H9 (cell line): ENCODE results near the gene KCNMB3. TPM values are rescaled to one million over a fixed set of nuclear protein-coding genes. Genes with fewer than 3 reads are reported as not detected.

Source experiments
- DNase-seq: peaks from one replicate; pipeline ENCODE4 v3.0.0-alpha.2; 2017
- H2AFZ ChIP-seq: one replicate; pipeline ENCODE4 v1.6.1; 2013; ENCODE audit warnings: mild to moderate bottlenecking, low read length, control low read depth, moderate library complexity
- H2AK5ac ChIP-seq: 2 replicates; pipeline ENCODE4 v1.6.1; 2013; ENCODE audit warnings: low read length, control low read depth, mixed read lengths; ENCODE audit not compliant: insufficient read length
- H2BK120ac ChIP-seq: one replicate; pipeline ENCODE4 v1.6.1; 2013; ENCODE audit warnings: low read depth, mild to moderate bottlenecking, low read length, control low read depth, inconsistent platforms; ENCODE audit not compliant: poor library complexity, severe bottlenecking
- H2BK12ac ChIP-seq: 2 replicates; pipeline ENCODE4 v1.6.1; 2013; ENCODE audit warnings: low read length, control low read depth, mixed read lengths, low read depth; ENCODE audit not compliant: insufficient read length
- H2BK15ac ChIP-seq: 2 replicates; pipeline ENCODE4 v1.6.1; 2013; ENCODE audit warnings: low read depth, low read length, control low read depth
- H2BK20ac ChIP-seq: one replicate; pipeline ENCODE4 v1.6.1; 2013; ENCODE audit warnings: low read depth, mild to moderate bottlenecking, low read length, control low read depth, inconsistent platforms; ENCODE audit not compliant: poor library complexity, severe bottlenecking
- H2BK5ac ChIP-seq: 2 replicates; pipeline ENCODE4 v1.6.1; 2013; ENCODE audit warnings: low read length, control low read depth, mixed read lengths; ENCODE audit not compliant: insufficient read length
- H3K14ac ChIP-seq: 2 replicates; pipeline ENCODE4 v1.6.1; 2013; ENCODE audit warnings: low read length, control low read depth; ENCODE audit not compliant: insufficient read depth
- H3K18ac ChIP-seq: 2 replicates; pipeline ENCODE4 v1.6.1; 2013; ENCODE audit warnings: low read depth, mild to moderate bottlenecking, mixed read lengths, low read length, control low read depth; ENCODE audit not compliant: insufficient read length
- H3K23ac ChIP-seq: 2 replicates; pipeline ENCODE4 v1.6.1; 2013; ENCODE audit warnings: low read length, control low read depth, mixed read lengths, low read depth; ENCODE audit not compliant: insufficient read length
- H3K23me2 ChIP-seq: 2 replicates; pipeline ENCODE4 v1.6.1; 2013; ENCODE audit warnings: low read depth, mild to moderate bottlenecking, mixed read lengths, low read length, control low read depth; ENCODE audit not compliant: insufficient read length, poor library complexity, severe bottlenecking
- H3K27ac ChIP-seq: 2 replicates; pipeline ENCODE4 v1.5.1; 2013; ENCODE audit warnings: low read length, control low read depth, mixed read lengths, low read depth; ENCODE audit not compliant: insufficient read length
- H3K27me3 ChIP-seq: 2 replicates; pipeline ENCODE4 v1.6.1; 2013; ENCODE audit warnings: low read length, control low read depth, inconsistent platforms; ENCODE audit not compliant: insufficient read depth
- H3K4ac ChIP-seq: 2 replicates; pipeline ENCODE4 v1.6.1; 2013; ENCODE audit warnings: low read depth, mild to moderate bottlenecking, control low read depth, inconsistent platforms, low read length, moderate library complexity
- H3K4me1 ChIP-seq: 2 replicates; pipeline ENCODE4 v1.6.1; 2013; ENCODE audit warnings: low read length, control low read depth, inconsistent platforms; ENCODE audit not compliant: insufficient read depth
- H3K4me2 ChIP-seq: 2 replicates; pipeline ENCODE4 v1.6.1; 2013; ENCODE audit warnings: low read length, control low read depth, mixed read lengths; ENCODE audit not compliant: insufficient read length, insufficient read depth
- H3K56ac ChIP-seq: 2 replicates; pipeline ENCODE4 v1.6.1; 2013; ENCODE audit warnings: low read depth, mild to moderate bottlenecking, mixed read lengths, low read length, control low read depth; ENCODE audit not compliant: insufficient read length
- H3K79me1 ChIP-seq: 2 replicates; pipeline ENCODE4 v1.6.1; 2013; ENCODE audit warnings: low read depth, mild to moderate bottlenecking, moderate library complexity, low read length, control low read depth, inconsistent platforms; ENCODE audit not compliant: insufficient read depth, poor library complexity, severe bottlenecking
- H3K79me2 ChIP-seq: 2 replicates; pipeline ENCODE4 v1.6.1; 2013; ENCODE audit warnings: low read length, control low read depth, inconsistent platforms; ENCODE audit not compliant: insufficient read depth
- H3K9ac ChIP-seq: 2 replicates; pipeline ENCODE4 v1.6.1; 2013; ENCODE audit warnings: low read length, control low read depth, mixed read lengths; ENCODE audit not compliant: insufficient read length; ENCODE audit errors: extremely low read depth
- H3K9me3 ChIP-seq: one replicate; pipeline ENCODE4 v1.6.1; 2013; ENCODE audit warnings: low read depth, low read length, inconsistent platforms; ENCODE audit not compliant: control insufficient read depth
- H3T11ph ChIP-seq: one replicate; pipeline ENCODE4 v1.6.1; 2013; ENCODE audit warnings: mild to moderate bottlenecking, low read length, control low read depth, inconsistent platforms
- H4K20me1 ChIP-seq: one replicate; pipeline ENCODE4 v1.6.1; 2013; ENCODE audit not compliant: control insufficient read depth, insufficient read length, insufficient read depth
- H4K5ac ChIP-seq: 2 replicates; pipeline ENCODE4 v1.6.1; 2013; ENCODE audit warnings: low read depth, mild to moderate bottlenecking, mixed read lengths, low read length, control low read depth; ENCODE audit not compliant: insufficient read length
- H4K8ac ChIP-seq: replicated peaks from 2 replicates; pipeline ENCODE4 v1.6.1; 2013; ENCODE audit warnings: low read length, control low read depth, mixed read lengths, low read depth; ENCODE audit not compliant: insufficient read length
- H4K91ac ChIP-seq: 2 replicates; pipeline ENCODE4 v1.6.1; 2013; ENCODE audit warnings: low read depth, mild to moderate bottlenecking, moderate library complexity, mixed read lengths, low read length, control low read depth; ENCODE audit not compliant: insufficient read length
- H3K27ac Mint-ChIP-seq, 3 experiments: 2 replicates in 2 of 3; 3 replicates in 1 of 3; pipeline ENCODE4 v1.8.0; 2020 to 2021; ENCODE audit warnings: mixed read lengths in 3 of 3, mild to moderate bottlenecking in 1 of 3, moderate library complexity in 1 of 3
- H3K27me3 Mint-ChIP-seq: 2 replicates; pipeline ENCODE4 v1.8.0; 2021; ENCODE audit warnings: low read depth, mild to moderate bottlenecking, moderate library complexity, mixed read lengths
- H3K36me3 Mint-ChIP-seq, 3 experiments: 2 replicates in 2 of 3; 3 replicates in 1 of 3; pipeline ENCODE4 v1.8.0; 2020 to 2021; ENCODE audit warnings: low read depth in 3 of 3, mixed read lengths in 3 of 3; ENCODE audit not compliant: insufficient read depth in 1 of 3
- H3K4me1 Mint-ChIP-seq, 2 experiments: 2 replicates each; pipeline ENCODE4 v1.8.0; 2020; ENCODE audit warnings: mixed read lengths in 2 of 2
- H3K4me3 Mint-ChIP-seq, 2 experiments: 2 replicates in 1 of 2; 3 replicates in 1 of 2; pipeline ENCODE4 v1.8.0; 2020 to 2021; ENCODE audit warnings: mild to moderate bottlenecking in 2 of 2, mixed read lengths in 2 of 2, moderate library complexity in 1 of 2
- H3K9me3 Mint-ChIP-seq, 2 experiments: 2 replicates in 1 of 2; 3 replicates in 1 of 2; pipeline ENCODE4 v1.8.0; 2020; ENCODE audit warnings: mild to moderate bottlenecking in 2 of 2, mixed read lengths in 2 of 2, moderate library complexity in 1 of 2
- CTCF ChIP-seq: fragments of 200-600 bp; sonication (generic); conservative IDR thresholded peaks from 3 replicates; pipeline ENCODE4 v1.8.0; 2021; ENCODE audit warnings: antibody characterized with exemption, mild to moderate bottlenecking
- WGBS: extraction: QIAGEN DNeasy Blood & Tissue Kit; methylation state at CpG from one replicate; pipeline ENCODE4 v1.1.7; 2013; ENCODE audit warnings: missing lambda C conversion rate, low lambda C conversion rate, mixed read lengths; ENCODE audit not compliant: insufficient read length; ENCODE audit errors: extremely low coverage; 5-methylcytosine and 5-hydroxymethylcytosine counted together
- total RNA-seq: library from RNA; stranded (reverse); gene quantifications from 2 replicates; pipeline ENCODE4 v1.2.1, GENCODE V29; 2021

Gene KCNMB3
- total RNA-seq, 1 experiment from 2014 or later = 1.6 TPM

- no peak overlapping the region for H3T11ph ChIP-seq
- no peak overlapping the region for H2BK5ac ChIP-seq
- peaks cover 4% of the 10 kb centered on the region for H3K23me2 ChIP-seq
- Mint-ChIP-seq H3K4me3 (no peak overlapping the region), H3K27ac (no peak overlapping the region), H3K36me3 (peaks cover 7 to 27% (median 24%) of the 10 kb centered on the region in 3 experiments; a peak in 6 of 7 replicates), H3K9me3 (peaks cover 8 to 20% of the 10 kb centered on the region in 2 experiments; a peak in 4 of 5 replicates), H3K4me1 (peaks cover 0 to 2% of the 10 kb centered on the region in 2 experiments; a peak in 1 of 4 replicates), H3K27me3 (peaks cover 35% of the 10 kb centered on the region)
- no peak overlapping the region for H3K4ac ChIP-seq
- H3K4me2 ChIP-seq = no peak overlapping the region
- no peak overlapping the region for H3K27ac ChIP-seq
- no peak overlapping the region for H3K14ac ChIP-seq
- no peak overlapping the region for H4K5ac ChIP-seq
- no peak overlapping the region for H3K18ac ChIP-seq
- DNase-seq = peak; percentile 31
- no peak overlapping the region for H2AFZ ChIP-seq
- no peak overlapping the region for H4K8ac ChIP-seq
- no peak overlapping the region for H2BK120ac ChIP-seq
- no CpG with 5 or more reads among the region's 29 CpGs for WGBS
- no peak for TF ChIP-seq CTCF
- H2BK20ac ChIP-seq = no peak overlapping the region
- no peak overlapping the region for H2BK12ac ChIP-seq
- no peak overlapping the region for H4K91ac ChIP-seq
- H4K20me1 ChIP-seq = no peaks in the 10 kb centered on the region
- no peaks in the 10 kb centered on the region for H3K27me3 ChIP-seq
- no peak overlapping the region for H3K23ac ChIP-seq
- H3K79me2 ChIP-seq = no peaks in the 10 kb centered on the region
- no peak overlapping the region for H2AK5ac ChIP-seq
- no peak overlapping the region for H2BK15ac ChIP-seq
- no peaks in the 10 kb centered on the region for H3K9me3 ChIP-seq
- no peak overlapping the region for H3K56ac ChIP-seq
- H3K4me1 ChIP-seq = no peaks in the 10 kb centered on the region
- no peak overlapping the region for H3K9ac ChIP-seq
- H3K79me1 ChIP-seq = no peaks in the 10 kb centered on the region
These were observed 12.2 kb upstream of the KCNMB3 start for GRCh38 chr3:179263134-179263533.
